ENCODE results near the gene RAB3A. TPM values are rescaled to one million over a fixed set of nuclear protein-coding genes. Genes with fewer than 3 reads are reported as not detected.
"Not testable (repeated sequence)": the region's sequence is repeated elsewhere in the genome, so short reads cannot be mapped to it uniquely, and the experiment has no call there.

RAB3A gene
- total RNA-seq, 2 donors from 2014 or later = 2.5 to 6.0 TPM

GRCh38 chr19:18214779-18215433 is 11.1 kb upstream of the RAB3A start:
- WGBS = 61% methylated on average over 7 of the region's 7 CpGs
- Histone ChIP-seq H3K4me1 (replicated peaks) (no peaks in the 10 kb centered on the region), H3K27ac (no peak overlapping the region), H3K27me3 (replicated peaks; ENCODE audit: insufficient read depth) (no peaks in the 10 kb centered on the region), H3K4me3 (no peak overlapping the region), H3K36me3 (no peaks in the 10 kb centered on the region), H3K9me3 (no peaks in the 10 kb centered on the region)
- no peak for DNase-seq (ENCODE audit: low spot score)
- TF ChIP-seq POLR2AphosphoS5 (IDR thresholded peaks at IDR 0.05) (no peak), CTCF (IDR thresholded peaks at IDR 0.05) (no peak), POLR2A (IDR thresholded peaks at IDR 0.05) (no peak)
- intact Hi-C loops (cut with DNase I) = no loop called here

- 76% methylated on average over 14 of the region's 14 CpGs for WGBS
- TF ChIP-seq POLR2AphosphoS5 (IDR thresholded peaks at IDR 0.05) (no peak), CTCF (IDR thresholded peaks at IDR 0.05) (no peak), POLR2A (IDR thresholded peaks at IDR 0.05) (no peak)
- intact Hi-C loops (cut with DNase I) = no loop called here
- Histone ChIP-seq H3K27ac (no peak overlapping the region), H3K4me1 (replicated peaks) (no peaks in the 10 kb centered on the region), H3K9me3 (no peaks in the 10 kb centered on the region), H3K4me3 (no peak overlapping the region), H3K36me3 (no peaks in the 10 kb centered on the region), H3K27me3 (replicated peaks; ENCODE audit: insufficient read depth) (no peaks in the 10 kb centered on the region)
- DNase-seq (ENCODE audit: low spot score) = no peak
Observed at GRCh38 chr19:18211683-18212082, 7.8 kb upstream of the RAB3A start.

DNA sequence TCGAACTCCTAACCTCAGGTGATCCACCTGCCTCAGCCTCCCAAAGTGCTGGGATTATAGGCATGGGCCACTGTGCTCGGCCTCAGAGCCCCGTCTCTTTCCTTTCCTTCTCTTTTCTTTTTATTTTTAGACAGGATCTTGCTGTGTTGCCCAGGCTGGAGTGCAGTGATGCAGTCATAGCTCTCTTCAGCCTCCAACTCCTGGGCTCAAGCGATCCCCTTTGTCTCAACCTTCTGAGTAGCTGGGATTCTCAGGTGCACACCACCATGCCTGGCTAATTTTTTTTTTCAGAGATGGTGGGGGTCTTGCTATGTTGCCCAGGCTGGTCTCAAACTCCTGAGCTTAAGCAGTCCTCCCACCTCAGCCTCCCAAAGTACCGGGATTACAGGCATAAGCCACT is 6.1 kb upstream of the RAB3A start:
- not testable (repeated sequence) for H3K27me3 ChIP-seq (replicated peaks; ENCODE audit: insufficient read depth); DNase-seq (ENCODE audit: low spot score); H3K36me3 ChIP-seq; H3K4me1 ChIP-seq (replicated peaks); H3K9me3 ChIP-seq; H3K4me3 ChIP-seq; H3K27ac ChIP-seq
- WGBS = 87% methylated on average over 5 of the region's 5 CpGs
- intact Hi-C loops (cut with DNase I) = loop anchor here (2.0 to 10.0 kb wide), 2 partner anchors 39 to 205 kb away; partner anchors contain the start of gene SSBP4

DNA sequence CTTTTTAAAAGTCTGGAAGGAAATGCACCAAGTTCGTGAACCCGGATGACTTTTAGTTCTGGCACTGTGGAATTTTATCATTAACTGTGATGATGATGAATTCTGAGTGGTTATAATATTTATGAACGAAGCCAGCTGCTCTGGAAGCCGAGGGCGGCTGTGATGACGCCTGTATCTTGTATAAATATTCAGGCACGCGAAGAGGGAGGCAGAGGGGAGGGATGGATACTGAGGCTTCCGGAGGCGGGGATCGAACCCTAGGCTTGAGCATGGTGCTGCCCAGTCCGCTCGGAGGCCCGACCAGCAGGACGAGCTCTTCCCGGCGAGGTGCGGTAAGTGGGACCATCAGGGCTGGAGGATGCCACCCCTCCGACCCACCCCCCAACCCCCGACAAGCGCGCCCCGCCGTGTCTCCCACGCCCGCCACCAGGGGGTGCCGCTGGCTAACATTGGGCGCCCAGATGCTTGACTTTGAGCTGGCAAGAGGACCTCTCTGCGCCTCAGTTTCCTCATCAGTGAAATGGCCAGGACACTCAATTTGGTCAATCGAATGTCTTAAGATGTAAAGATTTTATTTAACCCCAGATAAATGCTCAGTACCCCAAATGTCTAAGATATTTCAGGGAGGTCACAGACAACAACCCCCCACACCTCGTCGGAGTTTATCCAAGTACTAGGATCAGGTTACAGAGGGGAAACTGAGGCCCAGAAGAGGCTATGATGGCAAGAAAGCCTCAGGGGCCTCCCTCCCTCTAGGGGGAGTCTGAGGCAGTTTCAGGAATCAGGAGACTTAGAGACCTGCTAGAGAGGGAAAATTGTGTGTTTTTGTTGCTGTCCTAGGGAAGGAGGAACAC is 4.5 kb upstream of the RAB3A start:
- Histone ChIP-seq H3K27ac (no peak overlapping the region), H3K27me3 (replicated peaks; ENCODE audit: insufficient read depth) (no peaks in the 10 kb centered on the region), H3K9me3 (no peaks in the 10 kb centered on the region), H3K4me3 (no peak overlapping the region), H3K36me3 (no peaks in the 10 kb centered on the region), H3K4me1 (replicated peaks) (no peaks in the 10 kb centered on the region)
- intact Hi-C loops (cut with DNase I) = loop anchor here (2.0 to 10.0 kb wide), 2 partner anchors 40 to 206 kb away; partner anchors contain the start of gene SSBP4
- TF ChIP-seq CTCF (IDR thresholded peaks at IDR 0.05) (peak; percentile 15 to 48 (median 26)), POLR2AphosphoS5 (IDR thresholded peaks at IDR 0.05) (no peak)
- DNase-seq (ENCODE audit: low spot score) = no peak
- 15% methylated on average over 30 of the region's 32 CpGs for WGBS

DNA sequence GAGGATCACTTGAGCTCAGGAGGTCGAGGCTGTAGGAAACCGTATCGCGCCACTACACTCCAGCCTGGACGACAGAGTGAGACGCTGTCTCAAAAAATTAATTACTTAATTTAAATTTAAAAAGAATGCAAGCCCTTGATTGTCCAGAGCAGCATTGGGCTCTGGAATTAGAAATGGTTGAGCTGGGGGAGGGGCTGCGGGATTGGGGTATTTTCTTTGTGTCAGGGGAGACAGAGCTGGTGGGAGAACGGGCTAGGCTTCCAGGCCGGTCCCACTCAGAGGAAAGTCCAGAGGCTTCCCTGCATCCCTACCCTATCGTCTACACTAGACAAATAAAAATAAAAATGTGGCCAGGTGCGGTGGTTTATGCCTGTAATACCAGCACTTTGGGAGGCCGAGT is 2.2 kb upstream of the RAB3A start:
- DNase-seq (ENCODE audit: low spot score) = no peak
- no peaks in the 10 kb centered on the region for H3K36me3 ChIP-seq
- no peaks in the 10 kb centered on the region for H3K9me3 ChIP-seq
- intact Hi-C loops (cut with DNase I) = loop anchor here (10.0 kb wide), 1 partner anchor 209 kb away; the partner anchor contains the start of gene SSBP4
- H3K4me1 ChIP-seq (replicated peaks) = peaks cover 5% of the 10 kb centered on the region
- WGBS = 94% methylated on average over 12 of the region's 12 CpGs
- H3K4me3 ChIP-seq = no peak overlapping the region
- TF ChIP-seq CTCF (IDR thresholded peaks at IDR 0.05) (no peak), POLR2A (IDR thresholded peaks at IDR 0.05) (no peak), POLR2AphosphoS5 (IDR thresholded peaks at IDR 0.05) (no peak)
- peak overlapping the region in 1 of 2 donors; percentile 95 for H3K27ac ChIP-seq
- H3K27me3 ChIP-seq (replicated peaks; ENCODE audit: insufficient read depth) = no peaks in the 10 kb centered on the region

Data from prostate gland (tissue), 2 donors.